Heart left ventricle (tissue), 16 donors: Measurements from ENCODE around the gene ST6GAL2. TPM values are rescaled to one million over a fixed set of nuclear protein-coding genes. Genes with fewer than 3 reads are reported as not detected.

Experiments
- ATAC-seq, 4 donors: fragments of 200-7000 bp; cut with Tn5 transposase; one replicate each; pipeline ENCODE4 v1.9.1; 2020 to 2022; ENCODE audit warnings: moderate library complexity in 4 of 4, mild to moderate bottlenecking in 3 of 4, moderate number of reproducible peaks in 1 of 4
- DNase-seq, 5 donors: peaks; one replicate each; pipeline ENCODE4 v3.0.0-alpha.2; 2020
- H3K27ac ChIP-seq, 12 donors: fragments of 200-600 bp; sonication (generic) in 4 of 12; one replicate each; pipeline versions ENCODE4 v1.5.0 to v1.8.0; 2016 to 2022; ENCODE audit warnings: mild to moderate bottlenecking in 2 of 12
- H3K27me3 ChIP-seq, 9 donors: fragments of 200-600 bp; sonication (generic) in 2 of 9; one replicate each; pipeline versions ENCODE4 v1.5.1 to v1.8.0; 2016 to 2022; ENCODE audit warnings: mild to moderate bottlenecking in 3 of 9
- H3K36me3 ChIP-seq, 9 donors: fragments of 200-600 bp; sonication (generic) in 2 of 9; one replicate each; pipeline versions ENCODE4 v1.5.0 to v1.8.0; 2018 to 2022; ENCODE audit warnings: mild to moderate bottlenecking in 2 of 9
- H3K4me1 ChIP-seq, 12 donors: fragments of 200-600 bp; sonication (generic) in 4 of 12; one replicate each; pipeline versions ENCODE4 v1.5.0 to v1.8.0; 2016 to 2022; ENCODE audit warnings: mild to moderate bottlenecking in 3 of 12
- H3K4me3 ChIP-seq, 12 donors: fragments of 200-600 bp; sonication (generic) in 4 of 12; one replicate each; pipeline versions ENCODE4 v1.5.0 to v1.8.0; 2017 to 2022; ENCODE audit warnings: mild to moderate bottlenecking in 9 of 12, moderate library complexity in 4 of 12
- H3K9me3 ChIP-seq, 12 donors: fragments of 200-600 bp; sonication (generic) in 4 of 12; one replicate each; pipeline versions ENCODE4 v1.5.0 to v1.8.0; 2016 to 2022; ENCODE audit warnings: mild to moderate bottlenecking in 1 of 12
- POLR2A ChIP-seq, 2 donors: fragments of 450-650 bp; IDR thresholded peaks; one replicate each; pipeline ENCODE4 v1.6.1; 2017; ENCODE audit warnings: antibody characterized with exemption in 2 of 2, mild to moderate bottlenecking in 2 of 2, moderate library complexity in 2 of 2
- WGBS, 4 donors: extraction: QIAGEN DNeasy Blood & Tissue Kit in 2 of 4; methylation state at CpG; one replicate each; pipeline versions ENCODE4 v1.1.5 to v1.1.7; 2013 to 2018; 5-methylcytosine and 5-hydroxymethylcytosine counted together
- intact Hi-C, 10 donors: fragments of 100-400 bp; cut with DNase I; formaldehyde crosslinking; loops; one replicate each; pipeline versions ENCODE4 v1.11.1 to v1.14.2; 2022
- long read RNA-seq, 3 donors: library from polyadenylated mRNA; unstranded; transcript quantifications; one replicate each; pipeline ENCODE4 v2.0.0, GENCODE V29; 2020 to 2021
- polyA plus RNA-seq, 2 donors: library from polyadenylated mRNA; stranded (reverse); fragments of 200-250 nt; gene quantifications; one replicate each; pipeline ENCODE4 v1.2.3, GENCODE V29; 2013
- total RNA-seq, 9 donors: library from RNA; depleted of rRNA in 2 of 9; stranded (reverse); fragments of >200 nt in 2 of 9; fragmentation: NEBNext Ultra II Directional in 3 of 9; extraction: Animal tissue kit (Norgen Biotek cat#: 25700) in 3 of 9; gene quantifications; one replicate each; pipeline versions ENCODE4 v1.1.0 to v1.2.4, GENCODE V29; 2016 to 2023
- TF ChIP-seq, protein P1 (sequence below), 12 donors: fragments of 200-600 bp; sonication (generic) in 4 of 12; IDR thresholded peaks; one replicate each; pipeline versions ENCODE4 v1.5.0 to v1.8.0; 2018 to 2022; ENCODE audit warnings: antibody characterized with exemption in 12 of 12, mild to moderate bottlenecking in 5 of 12
- donor health status: ischemic (EF 13 %, LVEDD 7.1; RV severe dilation, severe dysfunction).
- donor health status: healthy with polysubstance abuse.
- donor health status: DM: no; HTN: yes; CAD: no.
- donor health status: DM: no; HTN: no; CAD: no.
- donor health status: ischemic (EF 25% LVEDD 6.9; RV normal size, moderate dysfunction).
- donor health status: ischemic (EF 25% LVEDD 5.7; RV mildly dilated, moderate dysfunction).
- donor health status: healthy.
- donor health status: DM: yes; HTN: yes; CAD: no.
- donor health status: ischemic (EF 35%, LVEDD 5.7; RV mildly dilated, moderate dysfunction).
- donor health status: nonischemic (EF 11% LVEDD 7.7; RV severe dilation, severe dysfunction).
- donor health status: DM: yes; HTN: yes; CAD: no.
- donor health status: PGD.
- donor health status: ischemic (EF 29% LVEDD 5.4; RV normal size, mild dysfunction).
- donor health status: nonischemic (EF 23%, LVEDD 6.1; RV moderate dilation, normal function).

ST6GAL2 gene, protein sequence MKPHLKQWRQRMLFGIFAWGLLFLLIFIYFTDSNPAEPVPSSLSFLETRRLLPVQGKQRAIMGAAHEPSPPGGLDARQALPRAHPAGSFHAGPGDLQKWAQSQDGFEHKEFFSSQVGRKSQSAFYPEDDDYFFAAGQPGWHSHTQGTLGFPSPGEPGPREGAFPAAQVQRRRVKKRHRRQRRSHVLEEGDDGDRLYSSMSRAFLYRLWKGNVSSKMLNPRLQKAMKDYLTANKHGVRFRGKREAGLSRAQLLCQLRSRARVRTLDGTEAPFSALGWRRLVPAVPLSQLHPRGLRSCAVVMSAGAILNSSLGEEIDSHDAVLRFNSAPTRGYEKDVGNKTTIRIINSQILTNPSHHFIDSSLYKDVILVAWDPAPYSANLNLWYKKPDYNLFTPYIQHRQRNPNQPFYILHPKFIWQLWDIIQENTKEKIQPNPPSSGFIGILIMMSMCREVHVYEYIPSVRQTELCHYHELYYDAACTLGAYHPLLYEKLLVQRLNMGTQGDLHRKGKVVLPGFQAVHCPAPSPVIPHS
- total RNA-seq (1 to 10 TPM in 3 of 9 donors, under 1 TPM in 5, not detected in 1; 0.11 to 1.1 (median 0.75) TPM), polyA plus RNA-seq (under 1 TPM; 0.08 to 0.11 TPM)
- long read RNA-seq, donor 1: 0 reads
- long read RNA-seq, donor 2: 0 reads
- long read RNA-seq, donor 3: 0 reads

DNA sequence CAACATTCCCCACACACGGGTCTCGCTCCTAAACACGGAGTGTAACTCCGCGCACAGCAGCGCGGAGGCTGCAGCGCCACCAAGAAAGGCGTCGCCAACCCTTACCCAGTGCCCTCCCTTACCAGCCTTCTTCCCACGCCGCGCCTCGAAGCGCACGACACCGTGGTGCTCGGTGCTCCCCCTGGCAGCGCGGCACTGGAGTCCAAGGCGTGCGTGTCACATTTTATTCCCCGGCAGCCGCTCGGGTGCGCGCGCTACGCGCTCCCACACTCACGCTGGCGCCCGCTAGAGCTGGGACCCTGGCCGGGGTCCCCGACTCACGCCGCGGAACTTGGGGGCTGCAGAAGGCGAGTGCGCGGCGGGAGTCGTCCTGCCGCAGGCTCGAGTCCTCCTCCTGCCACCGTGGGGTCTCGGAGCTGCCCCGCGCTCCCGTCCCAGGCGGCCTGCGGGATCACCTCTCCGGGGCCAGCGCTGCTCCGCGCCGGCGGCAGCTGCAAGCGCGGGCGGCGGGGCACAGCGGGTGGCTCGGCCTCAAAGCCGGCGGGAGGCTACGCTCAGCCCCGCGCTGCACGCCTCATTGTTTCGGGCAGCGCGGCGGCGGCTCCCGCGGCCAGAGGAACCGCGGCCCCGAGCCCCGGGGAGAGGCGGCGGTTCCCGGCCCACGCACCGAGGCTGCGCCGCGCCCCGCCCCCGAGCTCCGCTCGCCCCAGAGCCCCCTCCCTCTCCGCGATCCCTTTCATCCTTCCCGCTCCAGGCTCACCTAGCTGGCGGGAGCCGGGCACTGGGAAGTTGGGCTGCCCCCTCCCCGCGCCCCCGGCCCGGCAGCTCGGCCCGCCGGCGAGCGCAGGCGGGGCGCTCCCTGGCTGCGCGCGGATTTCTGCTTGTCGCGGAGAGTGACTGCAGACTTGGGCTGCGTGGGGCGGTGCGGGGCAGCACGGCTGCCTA is at the start of gene ST6GAL2:
Gene ST6GAL2 (minus strand): TSS at position 197 of the 945 bp plus-strand sequence. CDS start 42,190 bp downstream, outside the sequence.
- peak in 3 of 4 donors; percentile 41 to 68 (median 66) for ATAC-seq
- Histone ChIP-seq H3K27ac (peak within 1 kb of the TSS in 1 of 12 donors; percentile 29), H3K4me1 (peaks cover 0 to 25% (median 6%) of the 10 kb centered on the region in 12 donors), H3K36me3 (no peaks in the 10 kb centered on the region), H3K9me3 (no peaks in the 10 kb centered on the region), H3K27me3 (peaks cover 8 to 48% (median 30%) of the 10 kb centered on the region in 9 donors), H3K4me3 (peak within 1 kb of the TSS; percentile 15 to 67 (median 53))
- DNase-seq: peak in 1 of 5 donors; percentile 52
- 0 to 1% (median 1%) methylated on average over 63 to 118 of the region's 118 CpGs for WGBS, 4 donors
- intact Hi-C loops: no loop called here
- no peak for TF ChIP-seq POLR2A (IDR thresholded peaks at IDR 0.05)
- TF ChIP-seq, protein P1, sequence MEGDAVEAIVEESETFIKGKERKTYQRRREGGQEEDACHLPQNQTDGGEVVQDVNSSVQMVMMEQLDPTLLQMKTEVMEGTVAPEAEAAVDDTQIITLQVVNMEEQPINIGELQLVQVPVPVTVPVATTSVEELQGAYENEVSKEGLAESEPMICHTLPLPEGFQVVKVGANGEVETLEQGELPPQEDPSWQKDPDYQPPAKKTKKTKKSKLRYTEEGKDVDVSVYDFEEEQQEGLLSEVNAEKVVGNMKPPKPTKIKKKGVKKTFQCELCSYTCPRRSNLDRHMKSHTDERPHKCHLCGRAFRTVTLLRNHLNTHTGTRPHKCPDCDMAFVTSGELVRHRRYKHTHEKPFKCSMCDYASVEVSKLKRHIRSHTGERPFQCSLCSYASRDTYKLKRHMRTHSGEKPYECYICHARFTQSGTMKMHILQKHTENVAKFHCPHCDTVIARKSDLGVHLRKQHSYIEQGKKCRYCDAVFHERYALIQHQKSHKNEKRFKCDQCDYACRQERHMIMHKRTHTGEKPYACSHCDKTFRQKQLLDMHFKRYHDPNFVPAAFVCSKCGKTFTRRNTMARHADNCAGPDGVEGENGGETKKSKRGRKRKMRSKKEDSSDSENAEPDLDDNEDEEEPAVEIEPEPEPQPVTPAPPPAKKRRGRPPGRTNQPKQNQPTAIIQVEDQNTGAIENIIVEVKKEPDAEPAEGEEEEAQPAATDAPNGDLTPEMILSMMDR (IDR thresholded peaks at IDR 0.05): no peak

DNA sequence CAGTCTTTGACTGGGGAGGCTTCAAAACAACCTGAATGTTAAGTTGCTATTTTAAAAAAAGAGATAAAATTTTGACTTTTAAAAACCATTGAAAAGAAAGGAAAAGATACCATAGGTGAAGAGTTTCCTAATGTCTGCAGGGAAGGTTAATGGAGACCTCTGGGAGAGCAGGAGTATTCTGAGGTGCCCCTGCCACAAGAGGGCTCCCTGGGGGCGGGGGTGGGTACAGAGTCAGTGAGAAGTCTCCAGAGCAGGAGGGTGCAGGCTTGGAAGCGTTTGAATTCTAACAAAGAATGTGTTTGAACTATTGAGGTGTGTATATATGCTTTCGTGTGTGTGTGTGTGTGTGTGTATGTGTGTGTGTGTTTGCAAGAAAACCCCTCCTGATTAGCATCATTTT is 46.7 kb upstream of the ST6GAL2 start:
- Histone ChIP-seq H3K27ac (no peak overlapping the region), H3K9me3 (peaks cover 0 to 5% (median 0%) of the 10 kb centered on the region in 12 donors), H3K4me3 (no peak overlapping the region), H3K4me1 (no peaks in the 10 kb centered on the region), H3K27me3 (peaks cover 0 to 2% (median 0%) of the 10 kb centered on the region in 9 donors), H3K36me3 (no peaks in the 10 kb centered on the region)
- TF ChIP-seq, protein P1 (IDR thresholded peaks at IDR 0.05): no peak
- TF ChIP-seq POLR2A (IDR thresholded peaks at IDR 0.05): no peak
- 53 to 71% (median 63%) methylated on average over 3 of the region's 3 CpGs for WGBS, 4 donors
- ATAC-seq: no peak
- DNase-seq: no peak
- intact Hi-C loops: no loop called here

DNA sequence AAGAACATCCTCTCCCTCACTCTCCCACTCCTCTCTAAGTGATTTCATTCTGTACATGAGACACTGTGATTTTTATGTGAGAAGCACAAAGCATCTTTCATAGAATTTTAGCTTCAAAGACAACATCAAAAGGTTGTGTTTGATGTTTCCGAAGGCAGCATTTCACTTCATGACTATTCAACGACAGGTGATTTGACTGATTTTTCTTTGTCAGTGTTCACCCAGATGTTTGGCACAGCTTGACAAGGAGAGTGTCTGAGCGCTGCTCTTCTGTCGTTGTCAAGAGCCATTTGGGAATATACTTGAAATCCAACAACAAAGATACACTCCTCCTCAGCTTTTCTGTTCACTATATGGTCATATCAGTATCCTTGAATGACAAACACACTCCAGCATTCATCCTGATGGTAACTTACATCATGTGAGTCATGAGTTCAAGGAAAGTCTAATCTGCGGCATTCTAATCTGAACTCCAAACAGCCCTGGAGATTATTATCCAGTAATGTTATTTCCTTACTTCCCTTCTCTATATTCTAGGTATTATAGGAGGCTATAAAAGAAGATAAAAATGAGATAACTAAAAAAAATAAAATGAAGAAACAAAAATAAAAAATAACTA is 45.9 kb upstream of the ST6GAL2 start:
- ATAC-seq: no peak
- Histone ChIP-seq H3K9me3 (peaks cover 0 to 13% (median 3%) of the 10 kb centered on the region in 12 donors), H3K4me1 (no peaks in the 10 kb centered on the region), H3K4me3 (no peak overlapping the region), H3K27me3 (peaks cover 0 to 2% (median 0%) of the 10 kb centered on the region in 9 donors), H3K27ac (no peak overlapping the region), H3K36me3 (no peaks in the 10 kb centered on the region)
- TF ChIP-seq, protein P1 (IDR thresholded peaks at IDR 0.05): no peak
- TF ChIP-seq POLR2A (IDR thresholded peaks at IDR 0.05): no peak
- WGBS, 4 donors: 70 to 78% (median 74%) methylated on average over 5 of the region's 5 CpGs
- intact Hi-C loops: no loop called here
- no peak for DNase-seq
